Measurements from ENCODE around the gene MPRIP.

GRCh38 chr17:17127730-17128291, 85.6 kb downstream of the MPRIP start:
- TF ChIP-seq ZNF510 (CRISPR knock-in tag; IDR thresholded peaks at IDR 0.05; ENCODE audit: low read depth) = no peak
- TF ChIP-seq CCAR2 (optimal IDR thresholded peaks at IDR 0.05; ENCODE audit: low read depth, low read length) = no peak
- no peak for TF ChIP-seq CTCF (CRISPR knock-in tag; IDR thresholded peaks at IDR 0.05)
- no peak for TF ChIP-seq FOXK2 (IDR thresholded peaks at IDR 0.05)
- no peak for TF ChIP-seq ZNF879 (CRISPR knock-in tag; IDR thresholded peaks at IDR 0.05)
- TF ChIP-seq ZBTB14 (CRISPR knock-in tag; IDR thresholded peaks at IDR 0.05) = no peak
- TF ChIP-seq KDM1A (CRISPR knock-in tag; IDR thresholded peaks at IDR 0.05) = no peak
- no peak for TF ChIP-seq GABPA (IDR thresholded peaks at IDR 0.05; ENCODE audit: low read depth, low read length)
- no peak for TF ChIP-seq GABPA (CRISPR knock-in tag; IDR thresholded peaks at IDR 0.05; ENCODE audit: low read depth)
- TF ChIP-seq CREBL2 (CRISPR knock-in tag; IDR thresholded peaks at IDR 0.05; ENCODE audit: borderline replicate concordance) = no peak
- TF ChIP-seq MTA1 (CRISPR knock-in tag; IDR thresholded peaks at IDR 0.05; ENCODE audit: borderline replicate concordance) = no peak
- TF ChIP-seq AHR (CRISPR knock-in tag; IDR thresholded peaks at IDR 0.05) = no peak
- no peak for TF ChIP-seq FOXA1 (IDR thresholded peaks at IDR 0.05)
- TF ChIP-seq FOXA1 (CRISPR knock-in tag; IDR thresholded peaks at IDR 0.05) = no peak
- no peak for TF ChIP-seq EZH2 (conservative IDR thresholded peaks at IDR 0.05; ENCODE audit: low read depth, low read length)
